Fibroblast of lung (primary cell): ENCODE measurements around the gene RFXANK. TPM values are rescaled to one million over a fixed set of nuclear protein-coding genes. Genes with fewer than 3 reads are reported as not detected.

Source experiments
- DNase-seq, 2 donors: peaks; one replicate each; pipeline versions ENCODE4 v3.0.0 to v3.0.0-alpha.2; 2010; ENCODE audit warnings: low read depth in 2 of 2
- H2AFZ ChIP-seq: 2 replicates; pipeline ENCODE4 v1.5.1; 2012; ENCODE audit warnings: low read length, control low read depth, inconsistent platforms
- H3K27ac ChIP-seq: 2 replicates; pipeline ENCODE4 v1.5.1; 2011; ENCODE audit warnings: low read length, control low read depth; ENCODE audit not compliant: insufficient read depth
- H3K27me3 ChIP-seq: 2 replicates; pipeline ENCODE4 v1.5.1; 2011; ENCODE audit warnings: mild to moderate bottlenecking, low read length; ENCODE audit not compliant: control insufficient read depth, insufficient read depth
- H3K36me3 ChIP-seq: 2 replicates; pipeline ENCODE4 v1.5.1; 2011; ENCODE audit warnings: low read length; ENCODE audit not compliant: control insufficient read depth, insufficient read depth
- H3K4me1 ChIP-seq: 2 replicates; pipeline ENCODE4 v1.5.1; 2011; ENCODE audit warnings: low read length; ENCODE audit not compliant: control insufficient read depth, insufficient read depth; ENCODE audit errors: extremely low read depth
- H3K4me2 ChIP-seq: 2 replicates; pipeline ENCODE4 v1.5.1; 2011; ENCODE audit warnings: low read length, control low read depth; ENCODE audit not compliant: insufficient read depth; ENCODE audit errors: extremely low read depth
- H3K4me3 ChIP-seq, 4 experiments: fragments of 200-600 bp in 1 of 4; sonication (generic) in 1 of 4; replicated peaks in 1 of 4; 2 replicates each; pipeline ENCODE4 v1.5.1; 2011 to 2016; ENCODE audit warnings: low read length in 4 of 4, low read depth in 3 of 4, mild to moderate bottlenecking in 3 of 4, control low read depth in 2 of 4, inconsistent platforms in 1 of 4, mixed read lengths in 1 of 4; ENCODE audit not compliant: insufficient read depth in 1 of 4; ENCODE audit errors: control extremely low read depth in 1 of 4
- H3K79me2 ChIP-seq: 2 replicates; pipeline ENCODE4 v1.5.1; 2012; ENCODE audit warnings: mild to moderate bottlenecking, low read length, inconsistent platforms; ENCODE audit not compliant: control insufficient read depth, insufficient read depth
- H3K9ac ChIP-seq: 2 replicates; pipeline ENCODE4 v1.5.1; 2011; ENCODE audit warnings: mild to moderate bottlenecking, low read length, control low read depth; ENCODE audit not compliant: insufficient read depth
- H3K9me3 ChIP-seq: 2 replicates; pipeline ENCODE4 v1.5.1; 2012; ENCODE audit warnings: low read depth, low read length; ENCODE audit not compliant: control insufficient read depth, insufficient read depth
- H4K20me1 ChIP-seq: 2 replicates; pipeline ENCODE4 v1.5.1; 2011; ENCODE audit warnings: low read length; ENCODE audit not compliant: control insufficient read depth, insufficient read depth; ENCODE audit errors: extremely low read depth
- CTCF ChIP-seq, 2 donors: IDR thresholded peaks in 1 of 2; conservative IDR thresholded peaks in 1 of 2; 1 replicate in 1 of 2; 2 replicates in 1 of 2; pipeline ENCODE4 v1.5.1; 2011 to 2012; ENCODE audit warnings: low read length in 2 of 2, control low read depth in 1 of 2, inconsistent platforms in 1 of 2, low read depth in 1 of 2, mild to moderate bottlenecking in 1 of 2
- EZH2 ChIP-seq: IDR thresholded peaks from 2 replicates; pipeline ENCODE4 v1.5.1; 2012; ENCODE audit warnings: low read length, control low read depth, mild to moderate bottlenecking; ENCODE audit errors: missing control alignments
- polyA plus RNA-seq, 2 donors: library from polyadenylated mRNA; depleted of rRNA in 1 of 2; stranded (reverse) in 1 of 2; unstranded in 1 of 2; fragments of >200 nt; gene quantifications; 2 replicates each; pipeline ENCODE4 v1.2.1, GENCODE V29; 2011 to 2012; ENCODE audit warnings: missing spikeins in 1 of 2
- total RNA-seq: library from RNA; depleted of rRNA; stranded (reverse); fragments of >200 nt; gene quantifications from 2 replicates; pipeline ENCODE4 v1.2.1, GENCODE V29; 2014

RFXANK gene
- total and polyA plus RNA-seq, 2 donors (not counting 1 experiment from before 2014, with no cell fraction given): 31.9 to 65.2 TPM

DNA sequence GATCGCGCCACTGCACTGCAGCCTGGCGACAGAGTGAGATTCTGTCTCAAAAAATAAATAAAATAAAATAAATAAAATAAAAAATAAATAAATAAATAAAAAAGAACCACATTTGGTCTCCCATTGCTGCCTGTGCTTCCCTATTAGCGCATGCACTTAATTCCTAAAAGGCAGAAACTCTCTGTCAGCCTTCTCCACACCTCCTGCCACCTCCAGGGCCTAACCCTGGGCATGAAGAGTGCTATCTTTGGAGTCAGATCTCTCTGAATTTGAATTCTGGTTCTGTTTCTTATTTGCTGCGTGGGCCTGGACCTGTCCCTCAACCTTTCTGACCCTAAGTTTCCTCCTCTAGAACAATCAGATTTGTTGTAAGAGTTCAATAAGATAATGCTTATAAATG, 31.0 kb downstream of the RFXANK start:
- Histone ChIP-seq H3K9ac (no peak overlapping the region), H3K4me2 (no peak overlapping the region), H3K79me2 (no peaks in the 10 kb centered on the region), H3K27ac (no peak overlapping the region), H3K4me1 (no peaks in the 10 kb centered on the region), H3K27me3 (peaks cover 11% of the 10 kb centered on the region), H2AFZ (no peak overlapping the region), H3K4me3 (no peak overlapping the region), H3K9me3 (no peaks in the 10 kb centered on the region), H4K20me1 (no peaks in the 10 kb centered on the region), H3K36me3 (no peaks in the 10 kb centered on the region)
- TF ChIP-seq EZH2 (no peak), CTCF (conservative IDR thresholded peaks at IDR 0.05 in 1 of 2, IDR thresholded peaks at IDR 0.05 in 1 of 2; ENCODE audit: low read depth in 1 of 2, low read length in 2 of 2) (no peak)
- no peak for DNase-seq

DNA sequence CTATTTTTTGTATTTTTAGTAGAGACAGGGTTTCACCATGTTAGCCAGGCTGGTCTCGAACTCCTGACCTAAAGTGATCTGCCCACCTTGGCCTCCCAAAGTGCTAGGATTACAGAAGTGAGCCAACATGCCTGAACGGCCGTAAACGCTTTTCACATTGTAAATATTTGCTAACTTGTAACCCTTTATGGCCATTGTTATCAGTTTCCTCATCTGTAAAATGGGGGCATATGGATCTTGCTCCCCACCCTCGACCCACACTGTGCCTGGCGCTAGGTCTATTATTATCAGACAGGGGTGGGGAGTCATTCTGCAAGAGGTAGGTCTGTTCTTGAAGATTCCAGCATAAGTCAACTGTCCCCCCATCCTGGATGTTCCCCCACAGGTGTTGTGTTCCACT, 31.6 kb downstream of the RFXANK start:
- no peak overlapping the region for H3K27ac ChIP-seq
- no peak overlapping the region for H3K4me3 ChIP-seq
- no peaks in the 10 kb centered on the region for H4K20me1 ChIP-seq
- H3K4me2 ChIP-seq: no peak overlapping the region
- H3K9ac ChIP-seq: no peak overlapping the region
- H3K4me1 ChIP-seq: no peaks in the 10 kb centered on the region
- no peak overlapping the region for H2AFZ ChIP-seq
- no peaks in the 10 kb centered on the region for H3K9me3 ChIP-seq
- TF ChIP-seq CTCF (conservative IDR thresholded peaks at IDR 0.05 in 1 of 2, IDR thresholded peaks at IDR 0.05 in 1 of 2; ENCODE audit: low read depth in 1 of 2, low read length in 2 of 2) (no peak), EZH2 (no peak)
- peaks cover 11% of the 10 kb centered on the region for H3K27me3 ChIP-seq
- no peaks in the 10 kb centered on the region for H3K36me3 ChIP-seq
- H3K79me2 ChIP-seq: no peaks in the 10 kb centered on the region
- no peak for DNase-seq

DNA sequence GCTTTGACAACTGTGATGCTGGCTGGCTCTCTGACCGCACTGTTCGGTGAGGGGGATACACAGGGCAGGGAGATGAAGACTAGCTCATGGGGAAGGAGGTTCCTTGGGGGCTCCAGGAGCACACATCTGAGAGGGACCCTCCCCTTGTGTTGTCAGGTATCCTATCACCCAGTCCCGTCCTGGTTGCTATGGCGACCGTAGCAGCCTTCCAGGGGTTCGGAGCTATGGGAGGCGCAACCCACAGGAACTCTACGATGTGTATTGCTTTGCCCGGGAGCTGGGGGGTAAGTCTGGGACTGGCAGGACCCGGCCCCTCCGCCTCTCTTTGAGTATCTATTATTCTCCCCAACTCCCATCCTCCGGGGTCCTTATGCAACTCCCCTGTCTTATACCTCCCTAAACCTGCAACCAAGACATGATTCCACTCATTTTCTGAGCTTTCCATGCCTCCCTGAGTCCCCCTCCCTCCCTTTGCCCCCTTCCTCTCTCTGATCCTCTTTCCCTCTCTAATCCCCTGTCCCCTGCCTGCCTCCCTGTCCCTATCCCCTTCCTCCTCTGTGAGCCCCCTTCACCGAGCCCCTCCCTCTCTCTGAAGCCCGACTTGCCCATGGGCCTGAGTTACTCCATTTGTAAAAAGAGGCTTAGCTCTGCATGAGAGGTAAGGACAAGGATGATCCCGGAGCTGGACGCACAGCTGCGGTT, 32.2 kb downstream of the RFXANK start:
- no peaks in the 10 kb centered on the region for H3K9me3 ChIP-seq
- no peaks in the 10 kb centered on the region for H3K79me2 ChIP-seq
- DNase-seq: no peak
- peaks cover 11% of the 10 kb centered on the region for H3K27me3 ChIP-seq
- H4K20me1 ChIP-seq: no peaks in the 10 kb centered on the region
- H3K4me2 ChIP-seq: no peak overlapping the region
- no peaks in the 10 kb centered on the region for H3K36me3 ChIP-seq
- H3K27ac ChIP-seq: no peak overlapping the region
- no peak overlapping the region for H3K9ac ChIP-seq
- H3K4me1 ChIP-seq: no peaks in the 10 kb centered on the region
- H3K4me3 ChIP-seq: no peak overlapping the region
- no peak overlapping the region for H2AFZ ChIP-seq
- TF ChIP-seq CTCF (conservative IDR thresholded peaks at IDR 0.05 in 1 of 2, IDR thresholded peaks at IDR 0.05 in 1 of 2; ENCODE audit: low read depth in 1 of 2, low read length in 2 of 2): no peak
- TF ChIP-seq EZH2: no peak
